IPS DF 19.7 (cell line): ENCODE measurements around the gene SLC2A8.

Source experiments
- DNase-seq: peaks from one replicate; pipeline ENCODE4 v3.0.0-alpha.2; 2013; ENCODE audit warnings: low read depth, low spot score

Gene SLC2A8

GRCh38 chr9:127457191-127457878 lies 60.4 kb downstream of the SLC2A8 start:
- no peak for DNase-seq
